Activated CD4-positive, CD25-positive, alpha-beta regulatory T cell treated with anti-CD3 and anti-CD28 coated beads, Interleukin-2, amount 50 U/mL, for 72 hours (primary cell): ENCODE results near the gene PRKAG2.

Experiments
- DNase-seq: peaks from one replicate; pipeline ENCODE4 v3.0.0; 2021

The PRKAG2 gene

GRCh38 chr7:151524845-151525244 lies 352.1 kb downstream of the PRKAG2 start:
- no peak for DNase-seq

GRCh38 chr7:151524331-151524730 lies 352.6 kb downstream of the PRKAG2 start:
- DNase-seq, result no peak

GRCh38 chr7:151520419-151521261 lies 356.3 kb downstream of the PRKAG2 start:
- peak; percentile 53 for DNase-seq

GRCh38 chr7:151519765-151520418 lies 357.0 kb downstream of the PRKAG2 start, which contains the start of gene RHEB:
Gene RHEB (minus strand): TSS chr7:151519895. CDS start chr7:151519511, 384 bp downstream.
- DNase-seq, result peak; percentile 98

GRCh38 chr7:151518947-151519764 lies 357.8 kb downstream of the PRKAG2 start:
- DNase-seq, result peak; percentile 72

- peak; percentile 53 for DNase-seq
Observed at GRCh38 chr7:151518105-151518946, 358.6 kb downstream of the PRKAG2 start.

GRCh38 chr7:151517601-151518104 lies 359.3 kb downstream of the PRKAG2 start:
- no peak for DNase-seq

- no peak for DNase-seq
Observed at GRCh38 chr7:151515276-151515565, 361.7 kb downstream of the PRKAG2 start.

GRCh38 chr7:151514461-151515275 lies 362.2 kb downstream of the PRKAG2 start:
- no peak for DNase-seq

GRCh38 chr7:151513133-151513532 lies 363.8 kb downstream of the PRKAG2 start:
- no peak for DNase-seq

GRCh38 chr7:151512353-151512752 lies 364.6 kb downstream of the PRKAG2 start:
- no peak for DNase-seq

- DNase-seq, result no peak
Observed at GRCh38 chr7:151511946-151512345, 365.0 kb downstream of the PRKAG2 start.

GRCh38 chr7:151511270-151511669 lies 365.6 kb downstream of the PRKAG2 start:
- no peak for DNase-seq

GRCh38 chr7:151509670-151510333 lies 367.1 kb downstream of the PRKAG2 start:
- no peak for DNase-seq

GRCh38 chr7:151508991-151509390 lies 367.9 kb downstream of the PRKAG2 start:
- no peak for DNase-seq

- no peak for DNase-seq
Observed at GRCh38 chr7:151507806-151508205, 369.1 kb downstream of the PRKAG2 start.

GRCh38 chr7:151506901-151507382 lies 370.0 kb downstream of the PRKAG2 start:
- DNase-seq, result no peak
